ENCODE data around the gene DVL1.
"Not testable (repeated sequence)": the region's sequence is repeated elsewhere in the genome, so short reads cannot be mapped to it uniquely, and the experiment has no call there.

DVL1 gene

GRCh38 chr1:1324524-1325287 is 24.5 kb downstream of the DVL1 start, which contains the start of the genes CPTP and INTS11:
Gene CPTP, plus strand, starts transcription at chr1:1324802. Its CDS starts 2,109 bp downstream, at chr1:1326911.
Gene INTS11, minus strand, starts transcription at chr1:1324660. Its CDS starts 52 bp downstream, at chr1:1324608.
- DNase-seq (ENCODE audit: low read depth) = peak; percentile 95

- no peak for DNase-seq (ENCODE audit: low read depth)
These were observed 25.1 kb downstream of the DVL1 start for GRCh38 chr1:1324084-1324523.

- no peak for DNase-seq (ENCODE audit: low read depth)
These were observed 26.3 kb downstream of the DVL1 start for GRCh38 chr1:1322952-1323351.

GRCh38 chr1:1322418-1322817 is 26.8 kb downstream of the DVL1 start:
- no peak for DNase-seq (ENCODE audit: low read depth)

GRCh38 chr1:1321477-1321876 is 27.7 kb downstream of the DVL1 start:
- DNase-seq (ENCODE audit: low read depth) = no peak

GRCh38 chr1:1320666-1321448 is 28.4 kb downstream of the DVL1 start:
- DNase-seq (ENCODE audit: low read depth) = no peak

GRCh38 chr1:1319646-1319941 is 29.6 kb downstream of the DVL1 start:
- no peak for DNase-seq (ENCODE audit: low read depth)

- DNase-seq (ENCODE audit: low read depth) = no peak
These were observed 30.2 kb downstream of the DVL1 start for GRCh38 chr1:1318777-1319645.

- no peak for DNase-seq (ENCODE audit: low read depth)
These were observed 31.0 kb downstream of the DVL1 start for GRCh38 chr1:1318131-1318652.

GRCh38 chr1:1317420-1317819 is 31.8 kb downstream of the DVL1 start:
- DNase-seq (ENCODE audit: low read depth) = no peak

- DNase-seq (ENCODE audit: low read depth) = not testable (repeated sequence)
These were observed 33.0 kb downstream of the DVL1 start for GRCh38 chr1:1316199-1316598.

- no peak for DNase-seq (ENCODE audit: low read depth)
These were observed 33.7 kb downstream of the DVL1 start for GRCh38 chr1:1315435-1315954.

GRCh38 chr1:1314678-1315335 is 34.4 kb downstream of the DVL1 start:
- DNase-seq (ENCODE audit: low read depth) = no peak

GRCh38 chr1:1314237-1314586 is 35.0 kb downstream of the DVL1 start:
- DNase-seq (ENCODE audit: low read depth) = no peak

GRCh38 chr1:1313500-1314236 is 35.5 kb downstream of the DVL1 start:
- DNase-seq (ENCODE audit: low read depth) = no peak

- no peak for DNase-seq (ENCODE audit: low read depth)
These were observed 36.5 kb downstream of the DVL1 start for GRCh38 chr1:1312450-1313314.

GRCh38 chr1:1311107-1312104 is 37.8 kb downstream of the DVL1 start:
- no peak for DNase-seq (ENCODE audit: low read depth)

GRCh38 chr1:1310476-1311053 is 38.7 kb downstream of the DVL1 start:
- DNase-seq (ENCODE audit: low read depth) = no peak

Data from stimulated activated CD8-positive, alpha-beta memory T cell treated with anti-CD3 and anti-CD28 coated beads, Interleukin-12 subunit alpha, Interleukin-12 subunit beta, amount 100 ng/mL, for 1 hour (primary cell).